GM18511 (cell line): ENCODE measurements around the gene TLK1.
"Not testable (repeated sequence)": the region's sequence is repeated elsewhere in the genome, so short reads cannot be mapped to it uniquely, and the experiment has no call there.

ENCODE experiments used
- ATAC-seq: cut with Tn5 transposase; IDR thresholded peaks from one replicate; pipeline ENCODE4 v1.9.1; 2021; ENCODE audit warnings: mild to moderate bottlenecking, moderate library complexity; ENCODE audit not compliant: unreplicated experiment

The TLK1 gene

GRCh38 chr2:171171808-171172207 is 11.1 kb upstream of the TLK1 start:
- no peak for ATAC-seq

GRCh38 chr2:171169839-171170238 is 9.1 kb upstream of the TLK1 start:
- no peak for ATAC-seq

GRCh38 chr2:171169333-171169732 is 8.6 kb upstream of the TLK1 start:
- no peak for ATAC-seq

GRCh38 chr2:171167352-171167997 is 6.8 kb upstream of the TLK1 start:
- ATAC-seq: no peak

- no peak for ATAC-seq
Observed at GRCh38 chr2:171166328-171166983, 5.8 kb upstream of the TLK1 start.

- ATAC-seq: no peak
Observed at GRCh38 chr2:171165967-171166327, 5.3 kb upstream of the TLK1 start.

- ATAC-seq: no peak
Observed at GRCh38 chr2:171163261-171163660, 2.6 kb upstream of the TLK1 start.

- ATAC-seq: not testable (repeated sequence)
Observed at GRCh38 chr2:171162522-171163197, 2.0 kb upstream of the TLK1 start.

- peak; percentile 63 for ATAC-seq
Observed at GRCh38 chr2:171160956-171161740, 455 bp upstream of the TLK1 start.

- peak; percentile 21 for ATAC-seq
Observed at GRCh38 chr2:171159372-171160118, 1.1 kb downstream of the TLK1 start.

GRCh38 chr2:171158790-171159371 is 1.8 kb downstream of the TLK1 start:
- ATAC-seq: no peak

- ATAC-seq: no peak
Observed at GRCh38 chr2:171158036-171158789, 2.5 kb downstream of the TLK1 start.

- no peak for ATAC-seq
Observed at GRCh38 chr2:171157109-171157500, 3.6 kb downstream of the TLK1 start.

- ATAC-seq: no peak
Observed at GRCh38 chr2:171154348-171154747, 6.3 kb downstream of the TLK1 start.

GRCh38 chr2:171150694-171151285 is 9.9 kb downstream of the TLK1 start:
- ATAC-seq: no peak

- no peak for ATAC-seq
Observed at GRCh38 chr2:171149986-171150693, 10.6 kb downstream of the TLK1 start.

GRCh38 chr2:171149171-171149938 is 11.3 kb downstream of the TLK1 start:
- ATAC-seq: no peak

- no peak for ATAC-seq
Observed at GRCh38 chr2:171147081-171147480, 13.6 kb downstream of the TLK1 start.
